OCI-LY3 (cell line): ENCODE results near the gene ANKRD13A.

Experiments
- CTCF ChIP-seq: fragments of 200-600, 300-600 bp; sonication (generic); IDR thresholded peaks from 2 replicates; pipeline ENCODE4 v1.5.1; 2014; ENCODE audit warnings: antibody characterized with exemption, low read length, low read depth
- EZH2phosphoT487 ChIP-seq: fragments of 200-600 bp; shearing (Covaris generic); IDR thresholded peaks from 2 replicates; pipeline ENCODE4 v1.6.1; 2018; ENCODE audit warnings: antibody characterized with exemption, mixed run types, low read depth

GRCh38 chr12:109952873-109953272 is 46.4 kb upstream of the ANKRD13A start:
- no peak for TF ChIP-seq EZH2phosphoT487
- TF ChIP-seq CTCF = no peak
